HL-60 (cell line): Measurements from ENCODE around the gene ZYG11A.

Experiments
- CTCF ChIP-seq: IDR thresholded peaks from one replicate; pipeline ENCODE4 v1.5.1; 2011; ENCODE audit warnings: low read length, control low read depth, inconsistent platforms; ENCODE audit not compliant: insufficient read depth
- GABPA ChIP-seq: IDR thresholded peaks from 2 replicates; pipeline ENCODE4 v1.6.1; 2012; ENCODE audit warnings: low read depth
- POLR2AphosphoS5 ChIP-seq: IDR thresholded peaks from 2 replicates; pipeline ENCODE4 v1.6.1; 2012; ENCODE audit warnings: low read depth
- SPI1 ChIP-seq: IDR thresholded peaks from 2 replicates; pipeline ENCODE4 v1.6.1; 2012; ENCODE audit warnings: low read depth, mild to moderate bottlenecking, borderline replicate concordance
- TF ChIP-seq, protein P1 (sequence below): IDR thresholded peaks from 2 replicates; pipeline ENCODE4 v1.6.1; 2012; ENCODE audit warnings: low read depth; ENCODE audit not compliant: insufficient replicate concordance

GRCh38 chr1:52917581-52917980 is 75.0 kb downstream of the ZYG11A start:
- TF ChIP-seq CTCF (no peak), GABPA (no peak), POLR2AphosphoS5 (no peak), SPI1 (no peak)
- TF ChIP-seq, protein P1, sequence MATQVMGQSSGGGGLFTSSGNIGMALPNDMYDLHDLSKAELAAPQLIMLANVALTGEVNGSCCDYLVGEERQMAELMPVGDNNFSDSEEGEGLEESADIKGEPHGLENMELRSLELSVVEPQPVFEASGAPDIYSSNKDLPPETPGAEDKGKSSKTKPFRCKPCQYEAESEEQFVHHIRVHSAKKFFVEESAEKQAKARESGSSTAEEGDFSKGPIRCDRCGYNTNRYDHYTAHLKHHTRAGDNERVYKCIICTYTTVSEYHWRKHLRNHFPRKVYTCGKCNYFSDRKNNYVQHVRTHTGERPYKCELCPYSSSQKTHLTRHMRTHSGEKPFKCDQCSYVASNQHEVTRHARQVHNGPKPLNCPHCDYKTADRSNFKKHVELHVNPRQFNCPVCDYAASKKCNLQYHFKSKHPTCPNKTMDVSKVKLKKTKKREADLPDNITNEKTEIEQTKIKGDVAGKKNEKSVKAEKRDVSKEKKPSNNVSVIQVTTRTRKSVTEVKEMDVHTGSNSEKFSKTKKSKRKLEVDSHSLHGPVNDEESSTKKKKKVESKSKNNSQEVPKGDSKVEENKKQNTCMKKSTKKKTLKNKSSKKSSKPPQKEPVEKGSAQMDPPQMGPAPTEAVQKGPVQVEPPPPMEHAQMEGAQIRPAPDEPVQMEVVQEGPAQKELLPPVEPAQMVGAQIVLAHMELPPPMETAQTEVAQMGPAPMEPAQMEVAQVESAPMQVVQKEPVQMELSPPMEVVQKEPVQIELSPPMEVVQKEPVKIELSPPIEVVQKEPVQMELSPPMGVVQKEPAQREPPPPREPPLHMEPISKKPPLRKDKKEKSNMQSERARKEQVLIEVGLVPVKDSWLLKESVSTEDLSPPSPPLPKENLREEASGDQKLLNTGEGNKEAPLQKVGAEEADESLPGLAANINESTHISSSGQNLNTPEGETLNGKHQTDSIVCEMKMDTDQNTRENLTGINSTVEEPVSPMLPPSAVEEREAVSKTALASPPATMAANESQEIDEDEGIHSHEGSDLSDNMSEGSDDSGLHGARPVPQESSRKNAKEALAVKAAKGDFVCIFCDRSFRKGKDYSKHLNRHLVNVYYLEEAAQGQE, result no peak
